ENCODE measurements around the gene PLXNA2. TPM values are rescaled to one million over a fixed set of nuclear protein-coding genes. Genes with fewer than 3 reads are reported as not detected.

Gene PLXNA2
- total RNA-seq, 2 donors from 2014 or later, result 23.4 to 40.6 TPM

DNA sequence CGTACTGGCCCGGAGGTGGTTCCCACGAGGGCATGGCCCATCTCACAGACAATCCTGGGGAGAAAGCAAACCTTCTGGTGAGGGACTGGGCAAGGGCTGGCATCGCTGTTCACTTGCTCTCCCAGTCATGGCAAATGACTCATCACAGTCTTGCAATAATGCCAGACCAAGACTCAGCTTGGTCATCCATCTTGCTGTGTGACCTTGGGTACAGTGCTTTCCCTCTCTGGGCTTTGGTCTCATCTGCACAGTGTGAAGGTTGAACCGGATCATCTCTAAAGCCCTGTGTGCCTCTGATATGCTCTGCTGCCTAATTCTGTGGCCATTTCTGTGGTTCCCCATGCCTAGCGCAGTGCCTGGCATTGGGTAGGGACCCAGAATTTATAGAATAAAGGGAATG is 189.7 kb downstream of the PLXNA2 start:
- peak; percentile 13 for DNase-seq (ENCODE audit: low spot score)
- intact Hi-C loops (cut with DNase I), result no loop called here

DNA sequence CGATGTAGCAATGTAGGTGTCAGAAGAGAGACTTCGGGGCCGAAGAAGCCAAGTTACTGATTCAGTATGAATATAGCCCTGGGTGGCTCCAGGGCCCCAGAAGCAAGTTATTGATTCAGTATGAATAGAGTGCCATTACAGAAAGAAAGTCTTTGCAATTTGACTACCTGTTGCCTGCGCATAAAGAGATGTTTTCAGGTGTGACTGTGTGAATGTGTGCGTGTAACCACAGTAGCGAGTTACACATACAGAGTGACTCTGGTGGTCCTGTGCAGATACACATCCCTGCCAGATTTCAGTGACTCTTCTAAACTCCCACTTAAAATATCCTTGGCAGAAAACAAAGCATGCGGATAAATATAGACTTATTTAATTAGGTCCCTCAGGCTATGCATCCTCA is 190.5 kb downstream of the PLXNA2 start:
- peak; percentile 11 for DNase-seq (ENCODE audit: low spot score)
- intact Hi-C loops (cut with DNase I), result no loop called here

DNA sequence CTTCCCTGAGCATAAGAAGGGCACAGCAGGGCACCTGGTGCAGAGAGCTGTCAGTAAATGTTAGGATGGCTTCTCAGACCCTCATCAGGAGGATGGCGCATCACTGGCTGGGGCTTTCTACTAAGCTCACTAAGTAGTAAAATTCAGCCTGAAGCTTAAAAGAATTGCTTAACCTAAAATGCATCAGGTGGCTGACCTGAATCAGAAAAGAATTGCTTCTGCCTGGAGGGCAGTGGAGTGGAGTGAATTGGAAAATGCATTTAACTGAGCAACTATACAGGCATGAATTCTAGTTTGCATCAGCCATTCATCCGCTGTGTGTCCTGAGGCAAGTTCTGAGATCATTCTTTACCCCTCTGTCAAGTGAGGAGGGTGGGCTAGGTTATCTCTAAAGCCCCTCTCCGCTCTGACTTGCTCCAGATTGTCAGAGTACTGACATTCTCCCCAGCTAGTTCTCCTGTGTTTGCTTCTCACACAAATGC is 191.2 kb downstream of the PLXNA2 start:
- intact Hi-C loops (cut with DNase I), result no loop called here
- peak; percentile 36 for DNase-seq (ENCODE audit: low spot score)

DNA sequence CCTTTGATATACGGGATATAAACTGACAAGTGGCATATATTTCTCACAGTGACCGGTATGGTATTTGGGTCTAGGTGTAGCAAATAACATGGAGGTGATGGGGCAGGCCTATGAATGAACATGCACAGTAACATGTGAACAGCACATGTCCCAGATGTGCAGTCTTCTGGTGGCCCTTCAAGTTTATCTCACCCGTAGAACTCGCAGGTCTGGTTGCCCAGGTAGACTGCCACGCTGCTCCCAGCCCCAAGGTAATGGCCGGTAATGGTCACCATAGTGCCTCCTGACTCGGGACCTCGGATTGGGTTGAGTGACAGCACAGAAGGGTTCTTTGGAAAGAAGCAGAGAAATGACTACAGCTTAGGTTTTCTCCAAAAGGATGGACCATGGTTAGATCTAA is 192.0 kb downstream of the PLXNA2 start:
- intact Hi-C loops (cut with DNase I), result no loop called here
- peak; percentile 45 for DNase-seq (ENCODE audit: low spot score)

DNA sequence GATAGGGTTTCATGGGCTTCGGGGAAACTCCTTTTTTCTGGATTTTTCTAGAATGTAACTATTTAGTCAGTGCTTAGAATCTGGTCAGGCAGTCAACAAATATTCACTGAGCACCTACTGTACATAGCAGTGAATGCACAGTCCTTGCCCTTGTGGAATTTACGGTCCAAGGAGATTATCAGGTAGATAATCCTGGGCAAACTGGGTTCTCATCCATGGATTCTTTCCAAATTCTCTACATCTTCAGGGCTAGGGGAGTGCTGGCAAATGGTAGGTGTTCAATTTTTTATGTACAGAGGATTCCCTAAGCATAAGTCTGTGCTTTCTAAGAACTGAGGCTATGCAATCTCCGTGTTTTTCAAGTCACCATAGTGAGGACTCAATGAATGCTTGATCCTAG is 192.5 kb downstream of the PLXNA2 start:
- intact Hi-C loops (cut with DNase I), result no loop called here

DNA sequence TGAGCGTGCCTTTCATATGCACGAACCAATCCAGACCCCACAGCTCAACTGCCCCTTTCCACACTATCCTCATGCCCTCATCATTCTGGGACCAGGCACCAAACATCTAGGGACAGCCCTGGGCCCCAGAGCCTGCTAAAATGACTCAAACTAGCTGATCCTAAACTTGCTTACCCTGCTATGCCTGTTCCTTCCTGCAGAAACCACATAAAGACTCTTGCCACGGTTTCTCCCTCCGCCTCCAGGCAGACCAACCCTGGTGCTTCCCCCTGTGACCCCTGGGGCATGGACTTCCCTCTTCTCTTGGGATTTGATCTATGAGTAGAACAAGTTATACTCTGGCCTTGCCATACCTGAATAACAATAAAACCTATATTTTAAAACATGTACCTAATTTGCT is 195.3 kb downstream of the PLXNA2 start:
- DNase-seq (ENCODE audit: low spot score), result peak; percentile 76
- intact Hi-C loops (cut with DNase I), result no loop called here

More for the DNA sequence above, 192.5 kb downstream of the PLXNA2 start:
- no peak for DNase-seq (ENCODE audit: low spot score)

DNA sequence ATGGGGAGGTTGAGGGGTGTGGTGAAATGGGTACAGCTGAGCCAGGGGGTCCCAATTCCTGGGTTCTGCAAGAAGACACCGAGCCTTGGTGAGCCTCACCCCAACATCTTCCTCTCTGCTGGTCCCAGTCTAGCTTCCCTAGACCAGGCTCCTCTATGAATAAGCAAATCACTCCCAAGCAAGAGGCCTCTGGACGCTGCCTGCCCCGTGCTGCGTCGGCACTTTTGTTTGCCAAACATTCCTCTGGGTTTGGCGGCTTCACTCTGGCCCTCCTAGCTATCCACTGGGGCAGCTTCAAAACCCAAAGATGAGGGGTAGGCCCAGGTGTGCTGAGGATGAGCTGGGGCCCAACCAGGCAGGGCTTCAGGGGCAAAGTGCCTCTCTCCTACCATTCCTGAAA is 196.2 kb downstream of the PLXNA2 start:
- intact Hi-C loops (cut with DNase I), result no loop called here
- DNase-seq (ENCODE audit: low spot score), result peak; percentile 87

DNA sequence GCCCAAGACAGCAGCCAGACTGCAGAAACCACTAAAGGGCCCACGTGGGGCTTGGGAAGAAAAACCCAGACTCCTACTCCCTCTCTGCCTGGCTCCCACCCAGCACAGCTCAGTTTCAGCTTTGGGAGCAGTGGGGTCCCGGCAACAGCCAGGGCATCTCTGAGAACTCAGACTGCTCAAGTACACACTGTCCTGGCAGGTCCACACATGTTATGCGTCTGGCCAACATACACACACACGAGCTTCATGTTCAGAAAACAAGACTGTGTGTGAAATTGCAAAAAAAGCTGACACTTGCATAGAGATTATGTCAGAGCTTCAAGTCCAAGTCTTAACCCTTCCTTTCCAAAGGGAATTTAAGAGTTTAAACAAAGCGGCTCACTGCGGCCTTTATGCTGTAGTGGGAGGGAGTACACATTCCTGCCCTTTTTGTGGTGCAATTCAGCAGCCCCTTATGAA is 196.7 kb downstream of the PLXNA2 start:
- DNase-seq (ENCODE audit: low spot score), result peak; percentile 93
- intact Hi-C loops (cut with DNase I), result no loop called here

DNA sequence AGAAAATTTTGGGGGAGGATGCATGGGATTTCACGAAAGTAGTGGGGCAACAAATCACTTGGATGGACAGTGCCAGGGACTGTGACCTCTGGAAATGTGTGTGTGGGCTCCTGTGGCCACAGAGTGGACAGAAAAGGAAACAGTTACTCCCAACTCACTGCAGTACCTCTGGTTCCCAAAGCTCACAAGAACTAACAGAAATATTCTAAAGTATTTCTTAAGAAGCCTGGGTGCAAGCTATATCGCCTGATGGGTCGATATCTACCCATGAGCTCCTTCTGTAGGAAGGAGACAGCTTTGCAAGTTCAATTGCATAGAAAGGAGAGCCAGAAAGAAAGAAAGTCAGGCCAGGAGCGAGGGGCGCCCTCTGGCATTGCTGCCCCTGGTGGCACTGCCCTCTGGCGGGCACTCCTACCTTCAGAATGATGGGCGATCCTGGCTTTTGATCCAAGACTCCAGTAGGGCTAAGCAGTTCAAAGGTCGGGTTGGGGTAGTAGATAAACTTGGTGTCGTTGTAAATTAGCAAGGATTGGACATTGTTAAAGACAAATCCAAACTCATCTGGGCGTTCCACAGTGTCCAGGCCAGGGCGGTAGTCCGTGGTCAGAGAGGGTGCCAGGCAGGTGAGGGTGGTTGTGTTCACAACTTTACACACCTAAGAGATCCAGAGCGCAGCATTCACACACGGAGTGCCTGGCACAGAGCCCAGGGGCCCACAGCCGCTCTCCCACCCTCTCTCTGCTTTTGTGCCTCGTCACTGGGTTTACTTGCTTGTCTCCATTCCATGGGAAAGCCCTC is 198.5 kb downstream of the PLXNA2 start:
- peak; percentile 62 for DNase-seq (ENCODE audit: low spot score)
- intact Hi-C loops (cut with DNase I), result no loop called here

DNA sequence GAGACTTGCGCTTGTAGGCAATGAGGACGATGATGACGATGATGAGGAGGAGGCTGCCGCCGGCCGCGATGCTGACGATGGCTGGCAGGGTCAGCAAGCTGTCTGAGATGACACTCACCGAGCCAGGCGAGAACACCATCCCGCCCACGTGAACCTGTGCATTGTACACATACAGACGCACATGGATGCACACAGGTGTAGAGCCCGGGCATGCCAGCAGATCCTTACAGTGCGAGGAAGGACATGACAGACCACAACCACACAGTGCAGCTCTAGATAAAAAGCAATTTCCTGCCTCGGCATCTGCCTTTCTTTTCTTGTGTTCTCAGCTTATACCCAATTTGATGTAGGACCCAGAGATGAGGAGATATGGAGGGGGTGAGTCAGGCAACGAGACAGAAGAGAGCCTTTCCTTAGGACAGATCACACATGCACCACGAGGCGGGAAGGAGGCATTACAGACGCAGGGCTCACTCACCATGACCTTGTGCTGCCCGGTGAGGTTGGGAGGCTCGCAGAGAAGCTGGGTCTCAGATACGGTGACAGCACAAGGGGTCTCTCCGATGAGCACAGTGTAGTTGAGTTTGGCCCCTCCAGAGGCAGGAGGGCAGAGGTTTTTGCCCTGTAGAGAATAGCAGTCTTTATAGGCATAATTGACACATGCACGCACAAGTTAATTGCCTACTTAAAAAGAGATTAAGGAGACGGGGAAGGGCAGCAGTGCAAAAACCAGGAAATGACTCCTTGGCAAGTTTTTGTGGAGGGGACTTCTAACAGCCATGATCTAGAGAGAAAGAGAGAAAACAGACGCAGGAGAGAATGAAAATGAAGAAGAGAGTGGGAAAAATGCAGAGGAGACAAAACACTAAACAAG is 199.4 kb downstream of the PLXNA2 start:
- intact Hi-C loops (cut with DNase I), result no loop called here
- DNase-seq (ENCODE audit: low spot score), result peak; percentile 70

DNA sequence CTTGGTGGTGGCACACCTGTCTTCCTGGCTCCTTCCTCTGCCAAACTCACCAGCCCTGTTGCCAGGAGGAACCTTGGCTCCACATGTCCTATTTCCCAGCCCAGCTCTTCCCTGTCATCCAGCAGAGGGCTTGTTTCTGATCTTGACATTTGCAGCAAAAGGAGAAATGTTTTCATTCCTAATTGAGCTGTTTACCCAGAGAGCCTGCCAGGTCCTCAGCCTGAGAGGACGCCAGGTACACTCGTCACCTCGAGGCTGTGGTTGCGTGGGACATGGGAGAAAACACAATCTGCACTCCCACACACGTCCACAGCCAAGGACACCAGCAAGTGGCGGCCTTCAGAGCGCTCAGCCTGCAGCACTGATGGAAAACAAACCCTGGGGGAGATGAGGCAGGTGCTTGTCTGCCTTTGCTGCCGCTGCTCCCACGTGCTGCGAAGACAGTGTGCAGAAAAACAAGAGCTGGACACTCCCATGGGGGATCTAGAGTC is 200.4 kb downstream of the PLXNA2 start:
- peak; percentile 62 for DNase-seq (ENCODE audit: low spot score)

DNA sequence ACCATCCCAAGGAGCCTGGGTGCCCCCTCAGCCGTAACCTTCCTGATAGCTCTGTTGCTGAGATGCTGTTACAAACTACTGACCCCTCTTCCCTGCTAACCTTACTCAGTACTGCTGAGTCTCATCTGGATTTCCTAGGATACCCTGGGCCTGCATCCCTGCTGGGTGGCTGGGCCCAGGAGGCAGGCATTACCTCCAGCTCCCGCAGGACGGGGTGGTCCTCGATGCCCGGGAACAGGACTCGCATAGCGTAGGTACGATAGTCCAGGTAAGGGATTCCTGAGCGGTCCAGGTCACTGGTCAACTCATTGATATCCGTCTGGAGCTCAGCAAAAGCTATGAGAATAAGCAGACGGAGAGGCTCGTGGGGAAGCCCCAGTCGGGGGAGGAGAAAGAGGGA is 201.3 kb downstream of the PLXNA2 start:
- peak; percentile 62 for DNase-seq (ENCODE audit: low spot score)
- intact Hi-C loops (cut with DNase I), result no loop called here

More for the DNA sequence above, 200.4 kb downstream of the PLXNA2 start:
- intact Hi-C loops (cut with DNase I), result no loop called here

DNA sequence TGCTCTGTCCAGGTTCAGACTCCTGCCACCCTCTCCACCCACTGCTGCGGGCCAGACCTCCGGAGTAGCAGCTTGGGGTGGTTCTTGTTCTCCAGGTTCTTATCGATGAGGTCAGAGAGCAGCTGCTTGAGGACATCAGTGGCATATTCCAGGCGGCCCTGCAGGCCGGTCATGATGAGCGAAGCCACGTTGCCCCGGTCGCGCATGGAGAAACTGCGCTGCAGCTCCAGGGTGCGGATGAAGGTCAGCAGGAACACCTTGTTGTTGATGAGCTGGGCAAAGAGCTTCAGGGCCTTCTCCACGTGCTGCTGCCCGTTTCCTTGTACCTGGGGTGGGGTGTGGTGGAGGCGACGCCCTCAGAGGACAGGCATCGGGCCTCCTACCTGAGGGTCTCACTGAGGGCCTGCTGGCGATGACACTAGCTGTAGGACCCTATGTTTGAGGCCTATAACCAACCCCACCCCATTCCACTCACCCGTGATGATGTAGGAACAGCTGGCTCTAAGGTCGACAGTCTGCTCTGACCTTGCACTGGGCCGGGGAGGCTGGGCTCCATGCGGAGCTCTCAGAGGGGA is 202.1 kb downstream of the PLXNA2 start:
- intact Hi-C loops (cut with DNase I), result no loop called here
- peak; percentile 66 for DNase-seq (ENCODE audit: low spot score)

DNA sequence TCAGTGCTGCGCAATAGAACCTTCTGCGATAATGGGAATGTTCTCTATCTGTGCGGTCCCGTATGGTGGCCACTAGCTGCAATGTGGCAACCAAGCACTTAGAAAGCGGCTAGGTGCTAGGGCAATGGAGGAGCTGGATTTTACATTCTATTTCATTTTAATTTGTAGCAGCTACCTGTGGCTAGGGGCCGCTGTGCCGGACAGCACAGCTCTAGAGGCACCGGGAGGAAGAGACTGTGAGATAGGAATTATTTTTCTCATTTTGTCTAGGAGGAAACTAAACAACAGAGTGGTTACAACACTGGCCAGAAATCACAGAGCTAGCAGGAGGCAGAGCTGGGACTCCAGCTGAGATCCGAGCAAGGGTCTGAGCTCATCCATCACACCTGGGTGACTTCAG is 202.7 kb downstream of the PLXNA2 start:
- peak; percentile 1 for DNase-seq (ENCODE audit: low spot score)
- intact Hi-C loops (cut with DNase I), result no loop called here

DNA sequence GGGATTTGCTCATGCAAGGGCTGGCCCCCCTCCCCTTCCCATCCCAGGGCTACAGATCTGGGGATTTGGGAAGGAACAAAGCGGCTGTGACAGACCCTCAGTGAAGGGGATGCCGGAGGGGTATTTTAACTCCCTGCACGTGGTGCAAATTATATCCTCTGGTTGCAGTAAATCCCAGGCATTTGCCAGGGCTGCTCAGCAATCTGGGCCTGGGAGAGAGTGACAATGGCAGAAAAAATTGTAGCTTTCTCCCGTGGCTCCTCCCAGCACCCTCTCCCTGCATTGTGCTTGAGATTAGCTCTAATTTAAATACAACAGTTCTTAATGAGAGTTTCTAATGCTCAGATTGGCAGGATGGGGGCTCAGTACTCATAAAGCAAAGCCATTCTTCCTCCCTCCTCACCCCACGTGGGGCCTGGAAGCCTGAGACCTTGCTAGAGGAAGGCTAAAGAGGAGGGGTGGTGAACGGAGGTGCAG is 203.3 kb downstream of the PLXNA2 start:
- peak; percentile 38 for DNase-seq (ENCODE audit: low spot score)
- intact Hi-C loops (cut with DNase I), result no loop called here

DNA sequence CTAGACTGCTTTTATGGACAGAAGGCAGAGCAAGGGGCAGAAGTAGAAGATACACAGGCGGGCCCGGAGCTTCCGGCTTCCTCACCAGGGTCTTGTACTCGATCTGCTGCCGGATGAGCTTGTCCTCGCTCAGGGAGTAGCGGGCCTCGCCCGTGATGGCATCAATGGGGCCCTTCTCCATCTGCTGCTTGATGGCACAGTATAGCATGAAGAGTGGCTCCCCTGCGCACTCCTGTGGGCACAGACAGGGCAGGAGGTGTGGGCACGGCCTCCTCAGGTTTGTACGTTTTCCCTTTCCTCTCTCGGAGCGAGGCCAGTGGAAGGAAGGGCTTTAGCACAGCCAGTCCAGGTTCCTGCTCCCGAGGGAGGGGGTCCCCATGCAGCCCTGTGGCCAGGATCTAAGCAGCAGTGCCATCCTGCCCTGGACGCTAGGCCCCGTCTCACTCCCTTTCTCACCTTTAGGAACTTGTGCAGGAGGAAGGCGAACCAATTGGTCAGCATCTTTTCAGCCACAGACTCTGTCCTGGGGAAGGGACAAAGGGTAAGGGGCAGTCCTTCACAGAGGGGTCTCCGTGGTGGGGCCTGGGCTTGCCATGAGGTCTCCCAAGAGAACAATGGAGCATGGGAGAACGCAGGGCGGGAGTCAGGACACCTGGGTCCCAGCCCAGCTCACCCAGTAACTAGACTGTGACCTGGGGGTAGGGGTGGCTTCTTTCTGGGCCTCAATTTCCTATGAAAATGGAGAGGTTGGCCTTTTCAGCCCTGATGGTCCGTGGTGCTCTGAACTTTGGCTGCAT is 204.4 kb downstream of the PLXNA2 start:
- intact Hi-C loops (cut with DNase I), result no loop called here
- peak; percentile 62 for DNase-seq (ENCODE audit: low spot score)

DNA sequence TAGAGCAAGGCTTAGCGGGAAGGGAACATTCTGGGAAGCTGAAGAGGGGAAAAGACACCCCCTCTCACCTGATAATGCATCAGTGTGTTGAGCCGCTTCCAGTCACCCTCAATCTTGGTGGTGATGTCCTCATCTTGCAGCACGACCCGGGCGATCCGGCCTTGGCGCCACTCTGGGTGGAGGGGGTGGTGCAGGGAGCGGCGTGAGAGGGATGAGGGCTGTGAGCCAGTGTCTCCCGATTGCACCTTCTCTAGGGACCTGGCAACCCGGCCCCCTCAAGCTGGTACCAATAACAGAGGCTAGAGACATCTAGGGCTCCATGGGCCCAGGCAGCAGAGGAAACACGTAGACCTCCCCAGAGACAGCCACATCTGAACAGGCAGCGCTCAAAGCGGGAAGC is 205.9 kb downstream of the PLXNA2 start:
- peak; percentile 72 for DNase-seq (ENCODE audit: low spot score)
- intact Hi-C loops (cut with DNase I), result no loop called here

DNA sequence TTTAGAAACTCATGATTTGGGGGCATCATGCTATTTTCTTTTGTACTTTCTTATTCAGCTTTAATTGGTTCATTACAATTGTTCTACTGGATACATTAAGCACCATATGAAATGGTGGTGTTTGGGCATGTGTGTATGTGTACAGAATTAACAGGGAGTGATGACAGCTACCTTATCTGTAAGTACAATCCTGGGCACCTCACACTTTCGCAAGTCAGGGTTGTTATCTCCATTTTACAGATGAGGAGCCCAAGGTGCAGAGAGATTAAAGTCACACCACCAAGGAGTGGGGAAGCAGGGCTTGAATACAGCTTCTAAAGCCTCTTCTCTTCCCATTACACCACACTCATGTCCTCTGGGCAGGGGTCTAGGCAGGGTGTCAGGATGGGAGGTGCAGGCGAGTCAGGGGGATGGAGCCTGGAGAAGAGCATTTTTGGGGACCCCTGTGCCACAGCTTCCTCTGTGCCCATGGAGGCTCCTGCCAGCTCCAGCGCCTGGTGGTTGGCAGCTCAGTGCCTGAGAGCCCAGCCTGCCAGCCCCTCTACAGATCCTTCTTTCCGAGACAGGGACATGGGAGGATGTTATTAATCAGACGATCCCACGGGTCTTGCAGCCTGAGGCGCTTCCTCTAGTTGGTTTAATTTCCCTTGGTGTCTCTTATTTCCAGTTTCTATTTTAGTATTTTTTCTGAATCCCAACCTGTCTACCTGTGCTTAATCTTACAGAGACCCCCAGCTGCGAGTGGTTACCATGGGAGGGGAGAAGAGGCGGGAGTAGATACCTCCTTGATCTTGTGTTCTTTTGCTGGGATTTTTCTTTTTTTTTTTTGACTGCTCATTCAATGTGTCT is 207.0 kb downstream of the PLXNA2 start:
- intact Hi-C loops (cut with DNase I), result no loop called here
- DNase-seq (ENCODE audit: low spot score), result peak; percentile 19

All from posterior vena cava (tissue), 2 donors.